Smooth muscle cell of trachea (primary cell): ENCODE results near the gene TLR2. TPM values are rescaled to one million over a fixed set of nuclear protein-coding genes. Genes with fewer than 3 reads are reported as not detected.

ENCODE experiments used
- total RNA-seq: library from RNA; depleted of rRNA; stranded (reverse); fragments of >200 nt; gene quantifications from 2 replicates; pipeline ENCODE4 v1.2.1, GENCODE V29; 2014

The TLR2 gene
- 0.50 and 0.58 TPM in 2 replicates for total RNA-seq

DNA sequence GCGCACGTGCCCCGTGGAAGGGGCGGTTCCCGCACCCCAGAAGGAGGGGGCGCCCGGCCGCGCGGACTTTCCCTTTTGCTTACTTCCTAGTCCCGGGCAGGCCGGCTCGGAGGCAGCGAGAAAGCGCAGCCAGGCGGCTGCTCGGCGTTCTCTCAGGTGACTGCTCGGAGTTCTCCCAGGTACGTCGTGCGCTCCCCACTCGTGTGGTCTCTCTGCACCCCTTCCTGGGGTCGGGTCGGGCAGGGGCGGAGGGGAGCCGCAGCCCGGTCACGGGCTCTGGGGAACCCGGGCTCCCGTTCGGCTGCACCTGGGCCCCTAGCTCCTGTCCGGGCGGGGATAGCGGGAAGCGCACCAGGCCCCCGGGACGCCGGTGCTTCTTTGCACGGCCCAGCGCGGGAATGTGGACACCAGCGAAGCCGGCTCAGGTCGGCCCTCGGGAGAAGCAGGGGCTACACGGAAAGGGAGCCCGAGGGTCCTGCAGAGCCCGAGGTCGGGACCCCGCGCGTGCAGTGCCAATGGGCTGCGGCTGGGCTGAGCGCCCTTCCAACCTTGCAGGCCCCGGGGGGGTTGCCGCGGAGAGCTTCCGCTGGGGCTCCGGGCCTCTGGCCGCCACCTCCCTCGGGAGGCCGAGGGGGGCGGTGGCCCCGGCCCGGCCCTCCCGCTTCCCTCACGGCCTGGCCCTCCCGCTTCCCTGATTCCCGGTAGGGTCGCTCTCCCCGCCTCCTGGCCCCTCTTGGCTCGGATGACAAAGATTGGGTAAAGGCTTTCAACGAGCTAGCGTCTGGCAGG lies at the start of gene TLR2:
Gene TLR2 (plus strand): TSS at position 99 of the 789 bp plus-strand sequence. CDS start 18,628 bp downstream, outside the sequence.

Other genes with a start within 250 kb of the TLR2 start
- gene TMEM131L, start 217.9 kb upstream of the TLR2 start, total RNA-seq: 11.2 and 13.4 TPM in 2 replicates
- under 0.01 and 0.50 TPM in 2 replicates for gene RNF175, start 75.7 kb downstream of the TLR2 start, total RNA-seq
- gene SFRP2, start 104.8 kb downstream of the TLR2 start, total RNA-seq: not detected in 2 replicates